NCI-H1436 (cell line): ENCODE data around the gene STK24.
"Not testable (repeated sequence)": the region's sequence is repeated elsewhere in the genome, so short reads cannot be mapped to it uniquely, and the experiment has no call there.

ENCODE experiments used
- DNase-seq: peaks from one replicate; lab custom pipeline; 2025; lab: John Stamatoyannopoulos, UW

STK24 gene

GRCh38 chr13:98576963-98577835, at the start of gene STK24:
STK24 (minus strand) TSS chr13:98577107; CDS start chr13:98576786, 321 bp downstream.
- DNase-seq, result peak; percentile 31

DNA sequence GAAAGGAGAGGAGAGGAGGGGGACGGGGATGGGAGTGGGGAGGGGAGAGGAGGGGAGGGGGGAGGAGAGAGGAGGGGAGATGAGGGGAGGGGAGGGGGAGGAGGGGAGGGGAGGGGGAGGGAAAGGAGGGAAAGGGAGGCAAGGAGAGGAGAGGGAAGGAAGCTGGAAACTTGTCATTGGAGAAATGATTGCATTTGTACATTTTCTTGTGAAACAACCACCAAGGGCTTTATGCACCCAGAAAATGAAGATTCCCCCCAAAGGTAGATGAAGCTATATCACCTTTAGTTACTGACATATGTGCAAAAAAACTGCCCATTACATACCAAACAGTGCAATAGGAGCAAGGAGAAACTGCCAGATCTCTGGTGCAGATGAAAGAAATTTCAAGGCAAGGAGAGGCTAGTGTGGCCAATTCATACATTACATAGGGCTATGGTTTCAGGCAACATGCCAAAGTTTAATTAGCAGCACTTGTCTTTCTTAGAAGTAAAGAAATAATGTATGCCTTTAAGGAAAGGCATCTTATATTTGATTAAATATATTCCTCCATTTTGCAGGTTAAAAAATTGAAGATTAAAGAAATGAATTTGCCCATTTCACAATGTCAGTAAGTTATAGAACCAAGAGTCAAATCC, 49.5 kb upstream of the STK24 start:
- peak; percentile 2 for DNase-seq

DNA sequence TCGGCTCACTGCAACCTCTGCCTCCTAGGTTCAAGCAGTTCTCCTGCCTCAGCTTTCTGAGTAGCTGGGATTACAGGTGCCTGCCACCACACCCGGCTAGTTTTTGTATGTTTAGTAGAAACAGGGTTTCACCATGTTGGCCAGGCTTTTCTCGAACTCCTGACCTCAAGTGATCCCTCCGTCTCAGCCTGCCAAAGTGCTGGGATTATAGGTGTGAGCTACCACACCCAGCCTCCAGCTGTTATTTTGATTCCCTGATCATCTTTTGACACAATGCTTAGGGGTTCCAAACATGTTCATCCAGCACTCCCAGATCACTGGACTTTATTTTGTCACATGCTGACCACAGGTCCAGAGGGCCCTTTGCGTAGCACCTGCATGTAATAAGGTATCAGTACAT, 47.7 kb upstream of the STK24 start:
- not testable (repeated sequence) for DNase-seq

DNA sequence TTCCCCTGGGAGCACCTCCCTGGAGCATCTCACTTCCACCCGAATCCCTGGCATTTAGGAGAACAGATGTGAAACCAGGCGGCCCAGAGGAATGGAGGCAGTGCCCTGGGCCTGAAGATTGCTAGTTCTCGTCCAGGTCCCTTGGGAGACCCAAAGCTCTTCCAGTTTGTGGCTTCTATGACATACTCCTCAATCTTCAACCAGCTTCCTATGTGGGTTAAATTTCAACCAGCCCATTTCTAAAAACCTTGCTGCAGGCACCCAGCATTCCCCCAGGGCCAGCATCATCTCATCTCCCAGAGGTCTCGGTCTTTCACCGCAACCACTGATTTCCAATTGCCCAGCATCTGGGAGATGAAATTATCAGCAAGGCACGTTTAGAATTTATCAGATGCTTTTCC, 46.0 kb upstream of the STK24 start:
- no peak for DNase-seq

DNA sequence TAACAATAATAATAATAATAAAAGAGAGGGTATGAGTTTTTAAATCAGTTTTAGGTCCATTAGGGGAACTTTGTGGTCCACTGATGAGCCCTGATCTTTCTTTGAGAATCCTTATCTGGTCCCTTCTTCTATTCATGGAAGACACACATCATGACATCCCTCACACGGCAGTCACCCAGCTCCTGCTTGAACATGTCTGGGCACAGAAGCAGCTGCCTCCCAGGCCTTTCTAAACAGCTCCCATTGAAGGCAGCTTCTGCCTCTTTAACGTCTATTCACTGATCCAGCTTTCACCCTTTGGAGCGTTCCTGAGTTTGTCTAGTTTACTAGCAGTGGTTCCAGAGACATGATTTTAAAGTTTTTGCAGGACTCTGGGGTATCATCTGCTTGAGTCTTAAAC, 42.6 kb upstream of the STK24 start:
- DNase-seq, result no peak

DNA sequence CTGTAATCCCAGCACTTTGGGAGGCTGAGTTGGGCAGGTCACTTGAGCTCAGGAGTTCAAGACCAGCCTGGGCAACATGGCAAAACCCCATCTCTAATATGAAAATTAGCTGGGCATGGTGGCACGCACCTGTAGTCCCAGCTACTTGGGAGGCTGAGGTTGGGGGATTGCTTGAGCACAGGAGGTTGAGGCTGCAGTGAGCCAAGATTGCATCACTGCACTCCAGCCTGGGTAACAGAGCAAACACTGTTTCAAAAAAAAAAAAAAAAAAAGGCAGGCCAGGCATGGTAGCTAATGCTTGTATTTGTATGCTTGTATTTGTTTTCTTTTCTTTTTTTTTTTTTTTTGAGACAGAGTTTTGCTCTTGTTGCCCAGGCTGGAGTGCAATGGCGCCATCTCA, 38.7 kb upstream of the STK24 start:
- DNase-seq, result not testable (repeated sequence)

DNA sequence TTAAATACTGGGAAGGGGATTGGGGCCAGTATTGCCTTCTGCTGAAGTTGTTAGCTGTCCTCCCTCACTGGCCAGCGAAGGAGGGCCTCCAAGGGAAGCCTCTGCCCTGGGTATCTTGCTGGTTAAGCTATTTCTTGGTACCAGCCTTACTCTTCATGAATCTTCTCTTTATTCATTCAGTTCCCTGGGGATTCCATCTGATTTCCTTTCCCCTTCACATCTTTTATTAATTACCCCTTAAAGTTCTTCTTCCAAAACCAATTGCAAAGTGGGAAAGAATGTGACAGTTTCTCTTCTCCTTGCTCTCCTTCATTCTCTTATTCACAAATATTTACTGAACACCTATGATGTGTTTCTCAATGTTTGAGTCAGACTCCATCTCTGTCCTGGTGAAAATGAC, 36.7 kb upstream of the STK24 start:
- DNase-seq, result no peak

DNA sequence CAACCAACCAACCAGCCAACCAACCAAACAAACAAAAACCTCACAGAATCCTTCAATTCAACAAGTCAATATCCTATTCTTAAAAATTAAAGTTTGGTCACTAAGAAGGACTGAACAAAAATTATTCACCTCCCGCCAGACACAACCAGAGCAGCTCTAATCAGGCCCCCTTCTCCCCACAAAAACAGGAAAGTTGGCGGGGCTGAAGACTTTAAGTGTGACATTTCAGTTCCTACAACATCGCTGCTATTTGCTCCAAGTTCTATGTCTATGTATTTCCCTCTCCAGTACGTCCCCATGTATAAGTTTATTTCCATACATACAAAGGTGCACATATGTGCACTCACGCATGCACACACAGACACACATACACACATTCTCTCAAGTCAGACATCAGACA, 32.8 kb upstream of the STK24 start:
- no peak for DNase-seq

- DNase-seq, result no peak
Measured at GRCh38 chr13:98606296-98606695, 29.4 kb upstream of the STK24 start.

DNA sequence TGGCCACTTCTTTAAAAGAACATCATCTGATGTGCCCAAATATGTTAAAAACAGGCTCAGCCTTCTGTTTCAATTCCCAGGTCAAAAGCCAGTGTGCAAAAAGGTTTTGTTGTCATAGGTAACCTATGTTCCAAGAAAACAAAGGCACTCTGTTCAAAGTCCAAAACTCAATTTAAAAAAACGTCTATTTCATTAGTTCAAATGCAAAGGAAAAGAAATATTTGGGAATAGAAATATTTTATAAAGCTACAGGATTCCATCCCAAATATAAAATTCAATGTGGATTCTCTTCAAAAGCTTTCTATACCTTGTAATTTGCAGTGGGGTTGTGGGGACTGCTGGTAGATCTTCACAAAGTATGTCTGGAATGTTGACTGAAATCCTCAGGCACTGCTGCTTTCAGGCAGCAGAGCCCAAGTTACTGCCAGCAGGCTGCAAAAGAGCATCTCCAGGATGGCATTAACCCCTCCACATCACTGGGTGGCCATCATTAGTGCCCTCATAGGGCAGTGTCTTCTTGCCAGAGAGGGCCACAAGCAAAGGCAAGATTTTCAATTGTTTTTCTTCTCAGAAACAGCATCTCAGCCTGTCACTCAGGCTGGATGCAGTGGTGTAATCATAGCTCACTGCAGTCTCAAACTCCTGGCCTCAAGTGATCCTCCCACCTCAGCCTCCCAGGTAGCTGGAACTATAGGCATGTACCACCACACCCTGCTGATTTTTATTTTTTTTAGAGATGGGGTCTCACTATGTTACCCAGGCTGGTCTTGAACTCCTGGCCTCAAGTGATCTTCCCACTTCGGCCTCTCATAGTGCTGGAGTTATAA, 22.8 kb upstream of the STK24 start:
- DNase-seq, result no peak

DNA sequence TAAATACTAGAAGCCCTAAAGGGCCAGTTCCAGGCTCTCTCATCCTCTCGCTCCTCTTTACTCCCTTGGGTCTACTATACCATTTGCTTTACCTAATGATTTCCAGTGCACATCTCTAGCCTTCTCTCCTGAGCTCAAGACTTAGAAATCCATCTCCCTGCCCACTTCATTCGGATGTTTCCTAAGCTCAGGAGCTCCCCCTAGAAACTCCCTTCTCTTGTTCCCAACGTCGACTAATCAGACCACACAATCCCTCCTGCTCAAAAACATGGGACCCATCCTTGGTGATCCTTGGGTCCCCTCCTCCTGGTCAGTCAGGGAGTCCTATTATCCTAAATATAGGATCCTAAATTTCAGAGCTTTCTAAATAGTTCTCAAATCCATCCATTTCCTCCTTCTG, 21.1 kb upstream of the STK24 start:
- DNase-seq, result no peak

- no peak for DNase-seq
Measured at GRCh38 chr13:98595134-98595533, 18.2 kb upstream of the STK24 start.

DNA sequence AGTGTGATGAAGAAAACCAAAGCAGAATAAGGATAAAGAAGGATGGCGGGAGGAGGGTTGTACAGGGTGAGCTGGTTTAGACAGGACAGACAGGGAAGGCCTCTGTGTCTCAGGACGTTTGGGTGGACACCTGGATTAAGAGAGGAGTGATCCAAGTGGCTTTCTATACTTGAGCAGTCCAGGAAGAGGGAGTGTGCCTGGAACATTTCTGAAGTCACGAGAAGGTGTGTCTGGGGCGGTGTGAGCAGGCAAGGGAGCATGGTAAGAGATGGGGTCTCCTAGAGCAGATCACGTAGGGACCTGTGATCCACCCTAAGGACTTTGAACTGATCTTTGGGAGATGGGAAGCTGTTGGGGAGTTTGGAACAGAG, 15.4 kb upstream of the STK24 start:
- DNase-seq, result no peak

- DNase-seq, result no peak
Measured at GRCh38 chr13:98591721-98592361, 14.9 kb upstream of the STK24 start.

DNA sequence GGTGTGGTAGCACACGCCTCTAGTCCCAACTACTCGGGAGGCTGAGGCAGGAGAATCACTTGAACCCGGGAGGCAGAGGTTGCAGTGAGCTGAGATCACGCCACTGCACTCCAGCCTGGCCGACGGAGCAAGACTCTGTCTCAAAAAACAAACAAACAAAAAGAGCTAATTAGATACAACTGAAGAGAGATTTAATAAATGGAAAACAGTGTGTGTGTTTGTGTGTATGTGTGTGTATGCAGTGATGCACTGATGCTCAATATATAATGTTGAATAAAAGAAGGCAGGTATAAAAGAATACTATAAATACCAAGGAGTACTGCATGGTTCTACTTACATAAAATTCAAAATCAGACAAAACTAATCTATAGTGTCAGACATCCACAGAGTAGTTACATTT, 13.6 kb upstream of the STK24 start:
- not testable (repeated sequence) for DNase-seq

DNA sequence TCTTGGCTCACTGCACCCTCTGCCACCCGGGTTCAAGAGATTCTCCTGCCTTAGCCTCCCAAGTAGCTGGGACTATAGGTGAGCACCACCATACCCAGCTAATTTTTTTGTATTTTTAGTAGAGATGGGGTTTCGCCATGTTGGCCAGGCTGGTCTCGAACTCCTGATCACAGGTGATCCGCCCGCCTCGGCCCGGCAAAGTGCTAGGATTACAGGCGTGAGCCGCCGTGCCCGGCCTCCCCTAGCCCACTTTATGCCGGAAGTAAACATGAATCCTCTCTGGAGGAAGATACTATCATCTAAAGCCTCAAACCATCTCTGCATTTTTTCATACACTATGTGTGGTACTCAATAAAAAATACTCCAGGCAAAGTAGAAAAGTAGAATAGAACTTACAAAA, 12.6 kb upstream of the STK24 start:
- not testable (repeated sequence) for DNase-seq

GRCh38 chr13:98586400-98587345, 9.8 kb upstream of the STK24 start:
- no peak for DNase-seq

DNA sequence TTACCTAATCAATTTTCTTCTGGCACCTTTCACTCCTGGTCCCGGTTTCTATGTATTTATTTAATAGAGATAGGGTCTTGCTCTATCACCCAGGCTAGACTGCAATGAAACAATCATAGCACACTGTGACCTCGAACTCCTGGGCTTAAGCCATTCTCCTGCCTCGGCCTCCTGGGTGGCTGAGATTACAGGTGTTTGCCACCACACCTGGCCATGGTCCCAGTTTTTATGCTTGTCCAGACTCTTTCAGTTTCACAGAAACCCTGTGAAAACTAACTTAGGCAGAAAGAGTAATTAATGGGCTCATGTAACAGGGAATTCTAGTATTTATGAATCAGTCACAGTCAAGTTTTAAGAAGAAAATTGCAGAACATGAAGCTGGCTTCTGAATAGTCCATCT, 9.0 kb upstream of the STK24 start:
- no peak for DNase-seq

DNA sequence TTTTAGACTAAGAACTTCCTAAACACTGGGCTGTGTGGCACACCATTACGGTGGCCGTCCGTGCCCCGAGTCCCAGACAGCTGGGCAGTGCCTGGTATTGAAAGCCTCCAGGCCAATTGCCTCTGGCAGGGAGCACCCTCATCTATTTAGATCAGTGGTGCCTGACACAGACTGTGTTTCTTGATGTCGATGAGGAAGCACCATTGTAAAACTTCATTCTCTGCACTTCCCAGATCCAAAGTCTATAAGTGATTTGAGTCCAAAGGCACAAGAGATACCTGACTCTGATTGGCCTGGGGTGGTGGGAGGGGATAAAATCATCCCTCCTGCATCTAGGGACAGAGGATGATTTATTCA, 8.5 kb upstream of the STK24 start:
- DNase-seq, result no peak

GRCh38 chr13:98584668-98585397, 7.9 kb upstream of the STK24 start:
- no peak for DNase-seq
